ENCODE results near the gene APH1B.
"Not testable (repeated sequence)": the region's sequence is repeated elsewhere in the genome, so short reads cannot be mapped to it uniquely, and the experiment has no call there.

Gene APH1B

GRCh38 chr15:63329567-63330350 is 52.4 kb downstream of the APH1B start:
- DNase-seq (ENCODE audit: low read depth in 2 of 2, low spot score in 1 of 2) = no peak

GRCh38 chr15:63330926-63331325 is 53.5 kb downstream of the APH1B start:
- no peak for DNase-seq (ENCODE audit: low read depth in 2 of 2, low spot score in 1 of 2)

DNA sequence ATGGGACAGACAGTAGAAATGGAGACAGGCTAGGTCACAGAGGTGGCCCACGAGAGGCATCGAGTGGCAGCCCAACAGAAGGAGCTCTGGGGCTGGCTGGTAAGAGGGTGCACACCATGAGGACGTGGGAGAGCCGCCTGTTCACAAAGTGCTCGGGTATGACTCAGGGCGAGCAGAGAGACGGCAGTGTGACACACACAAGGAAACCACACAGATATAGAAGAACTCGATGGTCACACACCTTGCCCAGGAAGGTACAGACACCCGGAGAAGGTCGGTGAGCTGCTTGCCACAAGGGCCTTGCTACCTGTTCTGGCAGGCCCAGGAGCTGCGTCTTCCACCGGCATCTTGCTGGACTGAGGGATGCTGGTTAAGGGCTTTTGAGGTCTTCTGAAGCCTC is 54.1 kb downstream of the APH1B start:
- DNase-seq (ENCODE audit: low read depth in 2 of 2, low spot score in 1 of 2) = no peak

DNA sequence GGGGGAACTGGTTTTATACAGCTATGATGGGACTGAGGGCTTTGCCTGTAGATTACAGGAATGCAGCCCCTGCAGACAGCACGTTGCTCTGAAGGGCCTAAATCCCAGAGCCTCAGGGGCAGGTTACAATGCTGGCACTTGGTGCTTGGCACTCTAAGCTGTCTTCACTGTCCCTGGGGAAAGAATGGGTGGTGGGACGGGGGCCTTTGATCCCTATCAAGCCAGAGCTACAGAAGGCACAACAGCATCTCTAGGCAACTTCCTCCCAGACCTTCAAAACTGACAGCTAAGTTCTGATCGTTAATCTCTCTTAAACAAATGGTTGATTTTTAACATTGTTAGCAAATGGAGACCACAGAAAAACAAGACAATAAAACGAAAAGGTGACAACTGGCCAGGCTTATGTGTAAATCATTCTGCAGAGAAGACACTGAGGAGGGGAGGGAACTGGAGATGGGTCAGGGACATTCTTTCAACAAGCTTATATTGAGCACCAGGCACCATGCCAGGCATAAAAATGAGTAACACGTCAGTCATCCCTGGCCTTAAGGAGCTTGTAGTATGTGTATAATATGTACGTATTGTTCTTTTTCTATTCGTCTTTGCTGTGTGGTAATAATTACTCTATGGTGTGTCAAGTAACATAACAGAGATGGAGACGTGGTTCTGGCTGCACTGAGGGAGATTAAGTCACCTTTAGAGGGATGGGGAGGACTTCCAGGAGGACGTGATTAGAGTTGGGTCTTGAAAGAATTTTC is 55.1 kb downstream of the APH1B start:
- no peak for DNase-seq (ENCODE audit: low read depth in 2 of 2, low spot score in 1 of 2)

GRCh38 chr15:63334821-63335220 is 57.4 kb downstream of the APH1B start:
- DNase-seq (ENCODE audit: low read depth in 2 of 2, low spot score in 1 of 2) = no peak

GRCh38 chr15:63335543-63336240 is 58.3 kb downstream of the APH1B start:
- no peak for DNase-seq (ENCODE audit: low read depth in 2 of 2, low spot score in 1 of 2)

GRCh38 chr15:63337046-63337445 is 59.6 kb downstream of the APH1B start:
- DNase-seq (ENCODE audit: low read depth in 2 of 2, low spot score in 1 of 2) = no peak

DNA sequence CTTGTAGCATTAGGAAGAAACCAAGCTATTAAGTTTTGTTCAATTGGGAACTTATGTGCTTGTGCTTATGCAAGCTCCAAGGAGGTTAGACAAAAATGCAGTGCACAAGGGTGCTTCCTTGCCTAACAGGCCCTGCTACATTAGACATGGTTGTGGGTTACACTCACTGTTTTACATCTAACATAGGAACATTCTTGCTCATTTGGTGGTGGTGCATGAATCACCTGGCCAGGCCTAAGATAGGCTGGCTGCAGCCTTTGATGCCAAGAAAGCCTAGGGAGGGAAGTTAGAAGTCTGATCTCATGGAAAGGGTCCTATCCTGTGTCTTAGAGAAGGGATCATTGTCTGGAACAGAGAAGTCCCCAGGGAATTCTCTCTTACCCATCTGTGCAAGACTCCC is 60.8 kb downstream of the APH1B start:
- DNase-seq (ENCODE audit: low read depth in 2 of 2, low spot score in 1 of 2) = no peak

GRCh38 chr15:63339006-63339766 is 61.8 kb downstream of the APH1B start:
- no peak for DNase-seq (ENCODE audit: low read depth in 2 of 2, low spot score in 1 of 2)

DNA sequence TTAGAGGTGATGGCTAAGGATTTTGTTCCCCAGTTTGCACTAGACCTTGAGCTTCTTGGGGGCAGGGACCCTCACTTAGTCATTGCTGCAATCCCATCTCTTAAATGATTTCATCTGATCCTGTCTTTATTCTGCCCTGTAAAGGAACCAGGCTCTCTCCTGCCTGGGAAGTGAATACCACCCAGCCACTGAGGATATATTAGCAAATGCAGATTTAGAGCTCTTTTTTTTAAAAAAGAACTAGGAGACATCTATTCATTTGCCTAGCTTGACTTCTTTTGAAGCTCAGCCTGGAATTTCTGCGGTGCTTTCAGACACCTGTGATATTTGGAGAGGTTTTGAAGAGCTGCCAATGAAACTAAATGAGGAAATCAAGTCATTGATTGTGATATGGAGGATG is 62.4 kb downstream of the APH1B start:
- DNase-seq (ENCODE audit: low read depth in 2 of 2, low spot score in 1 of 2) = no peak

GRCh38 chr15:63340353-63340752 is 62.9 kb downstream of the APH1B start:
- DNase-seq (ENCODE audit: low read depth in 2 of 2, low spot score in 1 of 2) = no peak

GRCh38 chr15:63340878-63341277 is 63.5 kb downstream of the APH1B start:
- DNase-seq (ENCODE audit: low read depth in 2 of 2, low spot score in 1 of 2) = no peak

GRCh38 chr15:63341898-63342297 is 64.5 kb downstream of the APH1B start:
- no peak for DNase-seq (ENCODE audit: low read depth in 2 of 2, low spot score in 1 of 2)

DNA sequence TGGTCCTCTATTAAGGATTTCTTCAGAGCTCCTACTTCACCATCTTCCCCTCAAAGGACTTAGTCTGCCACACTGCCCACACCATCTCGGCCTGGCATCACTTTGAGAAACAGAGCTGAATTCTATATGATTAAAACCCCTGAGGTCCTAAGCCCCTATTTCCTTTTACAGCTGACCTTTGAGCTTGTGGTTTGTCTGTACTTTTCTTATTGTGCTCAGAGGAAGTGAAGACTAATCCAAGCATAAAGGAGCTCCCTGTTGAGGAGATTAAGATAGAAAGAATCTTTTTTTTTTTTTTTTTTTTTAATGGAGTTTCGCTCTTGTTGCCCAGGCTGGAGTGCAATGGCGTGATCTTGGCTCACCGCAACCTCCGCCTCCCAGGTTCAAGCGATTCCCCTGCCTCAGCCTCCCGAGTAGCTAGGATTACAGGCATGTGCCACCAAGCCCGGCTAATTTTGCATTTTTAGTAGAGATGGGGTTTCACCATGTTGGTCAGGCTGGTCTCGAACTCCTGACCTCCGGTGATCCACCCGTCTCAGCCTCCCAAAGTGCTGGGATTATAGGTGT is 65.7 kb downstream of the APH1B start:
- DNase-seq (ENCODE audit: low read depth in 2 of 2, low spot score in 1 of 2) = not testable (repeated sequence)

DNA sequence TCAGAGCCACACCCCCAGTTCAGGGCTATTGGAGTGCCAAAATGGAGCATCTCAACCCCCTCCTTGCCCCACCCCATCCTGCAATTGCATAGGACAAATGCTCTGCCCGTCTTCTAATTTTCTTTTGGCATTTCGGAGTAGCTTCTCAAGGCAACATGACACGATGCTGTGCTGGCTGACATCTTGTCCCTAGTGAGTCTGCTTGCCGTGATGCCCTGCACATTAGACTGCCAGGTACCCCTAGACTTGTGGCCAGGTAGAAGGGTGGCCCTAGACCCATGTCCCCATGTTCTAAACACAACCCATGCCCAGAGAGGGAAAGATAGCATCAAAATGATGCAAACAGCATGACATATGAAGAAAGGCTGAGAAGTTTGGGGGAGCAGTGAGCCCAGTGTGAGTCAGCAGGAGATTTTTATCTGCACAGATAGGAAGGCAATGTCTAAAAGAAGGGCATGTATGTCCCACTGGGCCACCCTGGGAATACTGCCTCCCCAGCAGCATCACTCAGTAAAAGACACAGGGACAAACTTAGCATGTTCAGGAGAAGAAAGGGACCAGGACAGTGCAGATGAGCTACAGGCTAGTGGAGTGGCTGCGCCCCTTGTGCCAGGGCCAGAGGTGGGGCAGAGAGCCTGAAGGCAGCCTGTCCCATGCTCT is 67.5 kb downstream of the APH1B start:
- no peak for DNase-seq (ENCODE audit: low read depth in 2 of 2, low spot score in 1 of 2)

GRCh38 chr15:63345391-63345752 is 68.0 kb downstream of the APH1B start:
- DNase-seq (ENCODE audit: low read depth in 2 of 2, low spot score in 1 of 2) = no peak

DNA sequence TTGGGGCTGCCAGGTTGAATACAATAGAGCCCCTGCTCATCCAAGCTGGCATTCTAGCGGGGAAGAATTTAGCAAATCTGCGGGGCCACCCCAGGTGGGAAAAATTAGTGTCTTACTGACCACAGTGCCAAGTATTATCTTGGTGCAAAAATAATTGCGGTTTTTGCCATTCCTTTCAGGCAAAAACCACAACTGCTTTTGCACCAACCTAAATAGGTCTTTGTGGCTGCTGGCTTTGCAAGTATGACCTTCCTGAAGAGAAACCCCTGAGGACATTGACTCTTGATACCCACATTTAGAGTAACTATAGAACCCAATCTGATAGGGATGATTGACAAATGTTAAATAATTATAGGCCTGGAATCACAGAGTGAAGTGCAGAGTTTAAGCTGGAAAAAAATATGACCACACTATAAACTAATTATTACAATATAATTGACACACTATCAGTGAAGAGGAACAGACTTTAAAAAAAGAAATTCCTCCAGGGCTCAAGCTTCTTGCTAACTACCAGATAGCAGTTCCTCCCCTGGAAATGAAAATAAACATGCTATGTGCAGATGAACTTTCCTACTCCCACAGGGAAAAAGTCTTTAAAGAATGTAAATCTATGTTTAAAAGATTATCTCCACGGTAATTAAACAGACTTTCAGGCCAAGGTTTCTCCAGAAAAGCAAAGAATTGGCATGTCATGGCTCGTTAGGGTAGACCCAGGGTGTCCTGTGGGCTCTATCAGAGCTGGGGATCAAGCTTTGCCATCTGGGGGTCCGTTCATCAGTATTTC is 69.9 kb downstream of the APH1B start:
- DNase-seq (ENCODE audit: low read depth in 2 of 2, low spot score in 1 of 2) = no peak

DNA sequence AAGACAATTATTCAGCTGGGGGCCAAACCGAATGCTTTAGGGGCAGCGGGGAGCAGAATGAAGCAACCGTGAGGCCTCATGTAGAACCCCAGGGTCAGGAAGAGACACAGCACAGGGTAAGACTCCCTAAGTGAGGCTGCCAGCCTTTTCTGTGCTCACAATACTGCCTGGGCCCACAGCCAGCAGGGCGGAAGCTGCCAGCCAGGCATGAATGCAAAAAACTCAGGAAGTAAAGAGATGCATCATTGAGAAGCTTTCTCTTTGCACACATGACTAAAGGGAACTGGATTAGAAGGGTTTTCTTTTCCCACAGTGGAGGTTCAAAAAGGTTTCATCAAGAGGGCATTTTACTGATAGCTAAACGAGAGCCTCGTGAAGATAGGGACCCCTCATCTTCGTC is 71.0 kb downstream of the APH1B start:
- DNase-seq (ENCODE audit: low read depth in 2 of 2, low spot score in 1 of 2) = no peak

GRCh38 chr15:63349156-63349555 is 71.8 kb downstream of the APH1B start:
- DNase-seq (ENCODE audit: low read depth in 2 of 2, low spot score in 1 of 2) = no peak

GRCh38 chr15:63349621-63350020 is 72.2 kb downstream of the APH1B start:
- DNase-seq (ENCODE audit: low read depth in 2 of 2, low spot score in 1 of 2) = no peak
